GM19463 (cell line): Measurements from ENCODE around the gene KIAA0040.

ENCODE experiments used
- ATAC-seq: cut with Tn5 transposase; IDR thresholded peaks from one replicate; pipeline ENCODE4 v1.9.1; 2021; ENCODE audit warnings: mild to moderate bottlenecking, moderate library complexity; ENCODE audit not compliant: unreplicated experiment

The KIAA0040 gene

DNA sequence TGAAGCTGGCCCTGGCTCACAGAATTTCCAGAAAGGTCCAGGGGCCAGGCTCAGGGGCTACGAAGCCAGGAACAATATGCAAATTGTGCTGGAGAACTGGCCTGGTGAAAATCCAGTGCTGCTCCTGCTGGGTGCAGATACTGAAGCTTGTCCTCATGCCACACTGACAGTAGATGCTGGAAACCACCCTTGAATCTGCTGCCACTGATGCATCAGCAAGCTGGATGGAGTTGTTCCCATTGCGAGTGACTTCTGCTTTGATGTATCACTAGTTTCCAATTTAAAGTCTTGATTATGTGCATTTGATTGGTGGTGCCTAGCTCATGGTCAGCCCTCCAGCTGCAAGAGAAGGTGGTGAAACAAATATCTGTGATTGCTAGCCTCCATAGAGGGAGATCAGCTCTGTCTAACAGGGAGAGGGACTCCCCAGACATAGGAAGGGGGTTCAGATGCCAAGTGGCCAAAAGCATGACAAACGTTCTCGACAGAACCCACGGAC is 11.0 kb upstream of the KIAA0040 start:
- no peak for ATAC-seq

- ATAC-seq: no peak
Measured at GRCh38 chr1:175200678-175201521, 8.3 kb upstream of the KIAA0040 start.

GRCh38 chr1:175198332-175198731 is 5.8 kb upstream of the KIAA0040 start:
- ATAC-seq: no peak

DNA sequence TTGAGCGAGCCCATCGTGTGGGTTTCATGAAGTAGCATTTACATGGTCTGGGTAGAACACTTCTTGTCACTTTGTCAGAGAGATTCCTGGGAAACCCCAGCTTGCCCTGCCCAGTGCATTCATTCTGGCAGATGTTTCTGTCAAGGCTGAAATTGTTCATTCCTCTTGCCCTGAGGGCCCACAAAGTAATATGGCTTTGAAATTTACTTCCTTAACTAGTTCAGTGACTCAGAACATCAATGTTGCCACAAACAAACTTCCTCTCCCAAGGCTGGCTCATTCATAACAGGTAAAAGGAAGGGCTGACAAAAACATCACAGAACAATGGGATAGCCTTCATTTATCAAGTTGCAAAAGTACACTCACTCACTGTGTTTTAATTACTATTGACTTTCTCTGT is 5.0 kb upstream of the KIAA0040 start:
- ATAC-seq: no peak

DNA sequence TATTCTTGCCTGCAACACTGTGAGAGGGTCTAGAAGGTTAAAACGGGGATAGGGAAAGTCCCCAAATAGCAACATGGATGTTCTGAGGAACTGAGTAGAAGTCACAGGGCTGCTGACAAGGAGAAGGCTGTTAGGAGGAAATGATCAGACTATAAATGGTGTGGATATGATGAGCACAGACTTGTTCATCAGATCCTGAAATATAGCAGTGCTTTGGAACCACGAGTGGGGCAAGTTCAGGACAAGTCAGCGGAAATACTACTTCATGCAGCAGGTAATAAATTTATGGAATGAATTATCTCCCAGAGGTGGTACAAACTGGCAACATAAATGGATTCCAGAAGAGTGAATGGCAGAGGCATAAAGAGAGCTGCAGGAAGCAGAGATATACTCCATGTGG is 3.2 kb upstream of the KIAA0040 start:
- ATAC-seq: no peak

DNA sequence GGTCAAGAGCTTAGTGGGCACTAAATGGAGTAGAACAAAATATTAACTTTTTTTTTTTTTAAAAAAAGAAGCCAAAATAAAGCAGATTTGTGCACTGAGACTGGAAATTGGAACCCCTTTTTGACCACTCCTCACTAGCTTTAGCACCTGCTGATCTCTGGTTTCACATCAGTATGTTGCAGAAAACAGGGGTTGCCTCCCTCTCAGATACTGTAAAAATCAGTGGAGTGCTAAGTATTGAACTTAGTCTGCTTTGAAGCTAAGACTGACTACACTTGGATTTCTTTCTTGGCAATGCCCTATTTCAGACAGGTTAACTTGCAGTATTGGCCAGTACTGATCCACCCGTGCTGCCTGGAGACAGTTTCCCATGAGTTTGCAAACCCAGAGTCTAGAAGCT is 2.7 kb upstream of the KIAA0040 start:
- no peak for ATAC-seq

DNA sequence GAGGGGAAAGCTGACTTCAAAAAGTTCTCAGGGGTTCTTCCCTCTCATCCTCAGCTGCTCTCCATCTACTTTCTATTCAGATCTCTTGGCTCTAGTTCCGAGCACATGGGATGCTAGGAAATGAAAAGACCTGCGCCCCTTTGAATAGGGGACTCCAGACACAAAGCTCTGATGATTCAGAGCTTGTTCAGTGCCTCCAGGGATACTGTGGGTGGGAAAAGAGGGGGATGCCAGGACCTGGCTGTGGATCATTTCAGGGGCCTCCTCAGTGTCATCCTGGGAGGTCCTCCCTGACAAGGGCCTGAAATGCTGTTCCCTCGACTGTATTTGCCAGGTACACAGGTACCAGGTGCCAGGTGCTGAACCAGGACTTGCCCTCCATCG is 943 bp upstream of the KIAA0040 start:
- ATAC-seq: no peak

DNA sequence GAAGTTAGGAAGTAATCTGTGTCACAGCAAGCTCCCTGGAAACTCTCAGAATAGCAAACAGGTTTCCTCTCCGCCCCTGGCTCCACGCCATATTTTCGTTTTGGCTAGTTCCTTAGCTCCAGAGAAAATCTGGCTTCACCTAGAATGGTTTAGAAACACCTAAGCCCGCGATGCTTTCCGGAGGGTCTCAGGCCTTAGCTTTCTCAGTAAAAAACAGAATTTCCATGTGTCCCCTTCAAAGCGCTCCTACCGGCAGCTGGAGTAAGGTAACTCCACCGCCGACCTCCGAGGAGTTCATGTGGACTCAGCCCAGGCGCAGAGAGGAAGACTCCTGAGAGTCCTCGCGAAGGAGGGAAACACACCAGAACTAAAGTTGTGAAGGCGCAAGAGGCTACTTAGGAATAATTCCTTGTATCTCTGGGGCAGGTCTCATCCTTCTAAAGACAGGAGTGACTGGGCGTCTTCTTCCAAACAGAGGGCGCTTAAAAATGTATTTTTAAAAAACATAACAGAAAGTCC is 406 bp downstream of the KIAA0040 start:
- ATAC-seq: no peak

- ATAC-seq: no peak
Measured at GRCh38 chr1:175191659-175192058, 917 bp downstream of the KIAA0040 start.

DNA sequence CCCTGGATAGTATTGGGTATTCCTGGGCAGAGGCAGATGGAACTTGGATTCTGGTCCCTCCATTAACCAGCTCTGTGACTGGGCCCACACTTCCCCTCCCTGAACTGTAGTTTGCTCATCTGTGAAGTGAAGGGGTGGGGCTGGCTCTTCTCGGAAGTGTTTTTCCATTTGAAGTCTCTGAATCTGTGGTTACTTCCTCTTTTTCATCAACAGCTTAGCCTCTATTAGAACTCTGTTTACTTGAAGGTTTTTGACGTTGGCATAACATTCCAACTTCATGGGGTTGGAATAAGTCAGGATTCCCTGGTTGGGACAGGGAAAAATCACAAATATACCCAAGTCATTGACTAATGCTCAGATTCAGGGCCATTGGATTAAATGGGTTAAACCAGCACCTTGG is 3.6 kb downstream of the KIAA0040 start:
- ATAC-seq: peak; percentile 57

DNA sequence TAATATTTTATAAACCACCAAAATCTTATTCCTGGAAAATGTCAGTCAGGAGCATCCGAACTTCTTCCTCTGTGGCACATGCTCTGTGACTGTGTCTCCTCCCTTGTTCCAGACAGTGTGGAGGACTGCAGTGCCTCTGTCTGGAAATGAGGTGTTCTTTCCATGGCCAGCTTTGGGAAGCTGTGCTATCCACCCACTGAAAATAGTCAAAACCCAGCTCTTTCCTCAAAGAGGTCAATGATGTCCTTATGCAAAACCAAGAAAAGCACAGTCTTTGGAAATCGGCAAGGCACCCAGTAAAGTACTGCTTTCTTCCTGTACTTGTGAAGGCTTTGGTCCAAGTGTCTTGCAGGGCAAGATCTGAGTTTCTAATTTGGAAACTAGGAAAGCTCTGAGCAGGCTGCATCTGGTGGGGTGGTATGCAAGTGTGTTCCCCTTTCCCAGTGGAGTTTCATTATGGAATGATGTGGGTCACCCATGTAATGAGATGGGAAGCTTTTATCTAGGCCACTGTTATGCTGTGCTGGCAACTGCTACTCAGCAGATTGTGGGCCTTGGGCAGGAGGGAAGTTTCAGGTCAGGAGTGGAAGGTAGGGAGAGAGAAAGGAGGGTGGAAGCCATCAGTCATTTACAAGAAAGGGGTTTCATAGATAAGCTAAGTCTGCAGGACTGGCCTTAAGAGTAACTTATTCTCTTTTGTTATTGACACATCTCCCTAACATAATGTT is 6.0 kb downstream of the KIAA0040 start:
- no peak for ATAC-seq

- no peak for ATAC-seq
Measured at GRCh38 chr1:175185903-175186302, 6.7 kb downstream of the KIAA0040 start.

DNA sequence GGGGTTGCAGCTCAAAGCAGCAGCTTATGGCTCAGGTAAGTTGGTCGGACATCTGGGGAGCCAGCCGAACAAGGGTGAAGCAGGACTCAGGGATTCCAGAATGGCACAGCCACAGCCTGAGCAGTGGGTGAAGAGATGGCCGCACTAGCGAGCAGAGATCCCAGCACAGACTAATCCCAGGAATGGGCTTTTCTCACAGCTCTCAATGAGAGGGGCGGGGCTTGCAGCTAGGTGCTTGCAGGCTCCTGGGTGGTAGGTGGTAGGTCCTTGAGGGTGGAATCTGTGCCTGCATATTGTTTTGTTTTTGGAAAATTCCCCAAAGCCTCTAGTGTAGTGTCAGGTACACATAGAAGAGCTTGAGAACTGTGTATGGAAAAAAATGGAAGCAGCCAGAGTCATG is 9.0 kb downstream of the KIAA0040 start:
- ATAC-seq: no peak

DNA sequence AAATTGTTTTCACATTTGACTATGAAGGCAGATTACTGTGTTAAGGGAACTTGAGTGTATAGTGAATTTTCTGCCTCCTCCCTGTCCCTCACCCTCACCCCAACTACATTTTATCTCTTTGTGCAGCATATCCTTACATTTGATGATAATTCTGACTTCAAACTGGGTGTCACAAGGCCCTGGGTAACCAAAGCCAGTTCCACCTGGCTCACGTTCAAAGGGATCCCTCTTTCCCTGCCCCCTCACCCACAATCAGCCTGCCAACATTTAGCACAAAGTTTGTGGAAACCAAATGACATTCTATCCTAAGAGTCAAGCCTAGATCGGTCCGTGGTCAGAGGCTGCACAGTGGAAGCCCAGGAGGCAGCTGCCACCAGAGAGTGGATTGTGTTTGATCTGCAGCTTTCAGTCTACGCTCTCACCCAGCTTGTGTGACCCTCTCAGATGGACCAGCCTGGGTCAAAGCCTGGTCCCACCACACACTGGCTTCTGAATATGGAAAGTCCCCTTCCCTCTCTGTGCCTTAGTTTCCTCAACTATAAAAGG is 10.3 kb downstream of the KIAA0040 start:
- no peak for ATAC-seq

GRCh38 chr1:175179837-175180590 is 12.6 kb downstream of the KIAA0040 start:
- ATAC-seq: no peak

GRCh38 chr1:175178456-175178855 is 14.1 kb downstream of the KIAA0040 start:
- ATAC-seq: no peak

DNA sequence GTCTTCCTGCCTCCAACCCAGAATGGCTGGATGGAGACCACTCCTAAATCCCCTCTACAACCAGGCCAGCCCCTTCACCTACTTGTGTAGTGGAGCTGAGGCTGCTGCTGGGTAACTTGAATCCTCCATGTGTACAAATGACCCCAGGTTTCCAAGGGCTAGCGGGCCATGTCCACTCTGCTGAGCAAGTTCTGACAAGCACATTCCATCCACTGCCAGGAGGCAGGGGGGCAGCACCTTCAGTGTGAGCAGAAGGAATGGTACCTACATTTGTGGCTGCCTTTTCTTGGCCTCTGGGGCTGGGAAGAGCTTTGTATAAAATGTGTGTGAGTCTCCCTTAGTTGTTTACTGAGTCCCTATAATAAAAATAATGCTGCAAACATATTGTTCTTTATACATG is 14.5 kb downstream of the KIAA0040 start:
- no peak for ATAC-seq

DNA sequence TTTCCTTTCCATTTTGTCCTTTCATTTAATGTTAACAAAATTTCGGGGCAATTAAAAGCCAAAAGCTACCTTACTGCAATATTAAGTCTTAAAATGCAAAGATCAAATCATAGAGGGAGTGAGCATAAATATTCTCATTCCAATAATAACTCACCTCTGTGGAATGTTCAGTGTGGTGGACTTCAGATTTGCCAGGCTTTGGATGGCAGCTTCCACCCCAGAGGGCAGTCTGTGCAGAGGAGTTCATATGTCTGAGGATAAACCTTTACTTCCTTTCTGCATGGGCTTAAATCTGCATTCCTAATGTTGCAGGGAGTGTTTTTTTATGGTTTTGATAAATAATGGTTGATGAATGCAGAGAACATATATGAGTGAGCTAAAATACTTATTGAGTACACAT is 16.3 kb downstream of the KIAA0040 start:
- no peak for ATAC-seq

- ATAC-seq: peak; percentile 71
Measured at GRCh38 chr1:175174309-175175102, 18.1 kb downstream of the KIAA0040 start.

DNA sequence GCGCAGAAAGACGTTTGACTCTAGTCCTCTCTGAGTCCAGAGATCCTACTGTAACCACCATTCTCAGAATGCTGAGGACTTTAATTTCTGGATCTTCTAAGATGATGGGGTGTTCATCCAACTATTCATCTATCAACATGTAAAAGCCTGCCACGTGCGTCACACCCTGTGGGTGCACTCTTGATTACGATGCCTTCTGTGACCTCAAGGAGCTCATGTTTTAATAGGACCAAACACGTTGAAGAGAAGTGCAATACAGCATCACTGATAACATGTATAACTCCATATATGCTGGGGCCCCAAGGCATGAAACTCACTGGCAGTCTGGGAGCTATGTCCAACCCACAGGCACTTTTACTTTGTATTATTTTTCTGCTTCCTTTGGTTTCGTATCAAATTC is 19.0 kb downstream of the KIAA0040 start:
- no peak for ATAC-seq
